HT1080 (cell line): ENCODE data around the gene TACSTD2. TPM values are rescaled to one million over a fixed set of nuclear protein-coding genes. Genes with fewer than 3 reads are reported as not detected.
"Not testable (repeated sequence)": the region's sequence is repeated elsewhere in the genome, so short reads cannot be mapped to it uniquely, and the experiment has no call there.

ENCODE experiments used
- DNase-seq: peaks from one replicate; pipeline ENCODE4 v3.0.0-alpha.2; 2015; ENCODE audit warnings: low read depth
- total RNA-seq: library from RNA; depleted of rRNA; stranded (reverse); fragments of >200 nt; shearing (Covaris generic); gene quantifications from 2 replicates; pipeline ENCODE4 v1.2.3, GENCODE V29; 2014

TACSTD2 gene
- total RNA-seq, 1 experiment from 2014 or later: not detected

GRCh38 chr1:58588396-58588795, 11.3 kb upstream of the TACSTD2 start:
- no peak for DNase-seq

GRCh38 chr1:58587667-58588066, 10.6 kb upstream of the TACSTD2 start:
- no peak for DNase-seq

GRCh38 chr1:58586271-58586670, 9.2 kb upstream of the TACSTD2 start:
- DNase-seq: peak; percentile 67

GRCh38 chr1:58585581-58586151, 8.6 kb upstream of the TACSTD2 start:
- DNase-seq: peak; percentile 58

GRCh38 chr1:58585166-58585565, 8.1 kb upstream of the TACSTD2 start:
- peak; percentile 13 for DNase-seq

GRCh38 chr1:58584082-58584895, 7.2 kb upstream of the TACSTD2 start:
- peak; percentile 99 for DNase-seq

- peak; percentile 31 for DNase-seq
Observed at GRCh38 chr1:58583496-58583895, 6.4 kb upstream of the TACSTD2 start.

GRCh38 chr1:58582143-58582542, 5.1 kb upstream of the TACSTD2 start:
- not testable (repeated sequence) for DNase-seq

GRCh38 chr1:58581641-58582040, 4.6 kb upstream of the TACSTD2 start:
- DNase-seq: no peak

GRCh38 chr1:58580186-58580585, 3.1 kb upstream of the TACSTD2 start:
- DNase-seq: no peak

GRCh38 chr1:58577654-58578030, 590 bp upstream of the TACSTD2 start:
- no peak for DNase-seq

GRCh38 chr1:58576325-58576726, 726 bp downstream of the TACSTD2 start:
- DNase-seq: no peak

- DNase-seq: no peak
Observed at GRCh38 chr1:58575551-58576324, 1.3 kb downstream of the TACSTD2 start.

- DNase-seq: no peak
Observed at GRCh38 chr1:58574816-58575215, 2.2 kb downstream of the TACSTD2 start.

- DNase-seq: peak; percentile 36
Observed at GRCh38 chr1:58573705-58574591, 3.1 kb downstream of the TACSTD2 start.

- no peak for DNase-seq
Observed at GRCh38 chr1:58573138-58573537, 3.9 kb downstream of the TACSTD2 start.

- no peak for DNase-seq
Observed at GRCh38 chr1:58572690-58573089, 4.4 kb downstream of the TACSTD2 start.

GRCh38 chr1:58571616-58572015, 5.4 kb downstream of the TACSTD2 start:
- no peak for DNase-seq

GRCh38 chr1:58570817-58571216, 6.2 kb downstream of the TACSTD2 start:
- peak; percentile 8 for DNase-seq

- DNase-seq: no peak
Observed at GRCh38 chr1:58570094-58570493, 7.0 kb downstream of the TACSTD2 start.

GRCh38 chr1:58568911-58569310, 8.1 kb downstream of the TACSTD2 start:
- DNase-seq: no peak
